Naive thymus-derived CD8-positive, alpha-beta T cell (primary cell): ENCODE measurements around the gene SCFD1. TPM values are rescaled to one million over a fixed set of nuclear protein-coding genes. Genes with fewer than 3 reads are reported as not detected.
"Not testable (repeated sequence)": the region's sequence is repeated elsewhere in the genome, so short reads cannot be mapped to it uniquely, and the experiment has no call there.

Experiments used
- ATAC-seq, 2 donors: fragments of 150-1000 bp; cut with Tn5 transposase in 1 of 2; sonication (Bioruptor Pico), chemical (Tn5 transposase) in 1 of 2; 1 replicate in 1 of 2; 2 replicates in 1 of 2; pipeline ENCODE4 v1.10.0; 2021; ENCODE audit warnings: mild to moderate bottlenecking in 2 of 2, moderate library complexity in 2 of 2
- POLR2A ChIA-PET: fragments of 350-600 bp; sonication (Branson Sonifier 250); formaldehyde crosslinking; loops from one replicate; lab custom pipeline; 2021; ENCODE audit warnings: antibody characterized with exemption; lab: Charles Lee
- DNase-seq, 10 donors: peaks; one replicate each; pipeline versions ENCODE4 v3.0.0 to v3.0.0-alpha.2; 2020 to 2022
- H3K27ac Mint-ChIP-seq, 10 donors: one replicate each; pipeline ENCODE4 v1.8.0; 2020 to 2022; ENCODE audit warnings: mild to moderate bottlenecking in 10 of 10, mixed read lengths in 10 of 10, moderate library complexity in 4 of 10, inconsistent platforms in 1 of 10
- H3K27me3 Mint-ChIP-seq, 5 donors: one replicate each; pipeline ENCODE4 v1.8.0; 2021 to 2022; ENCODE audit warnings: mixed read lengths in 5 of 5
- H3K36me3 Mint-ChIP-seq, 3 donors: one replicate each; pipeline ENCODE4 v1.8.0; 2020 to 2022; ENCODE audit warnings: mixed read lengths in 3 of 3, mild to moderate bottlenecking in 2 of 3, inconsistent platforms in 1 of 3
- H3K4me1 Mint-ChIP-seq, 4 donors: one replicate each; pipeline ENCODE4 v1.8.0; 2021 to 2022; ENCODE audit warnings: mixed read lengths in 4 of 4
- H3K4me3 Mint-ChIP-seq, 10 donors: one replicate each; pipeline ENCODE4 v1.8.0; 2020 to 2022; ENCODE audit warnings: mild to moderate bottlenecking in 10 of 10, mixed read lengths in 10 of 10, moderate library complexity in 6 of 10, inconsistent platforms in 1 of 10
- H3K9me3 Mint-ChIP-seq, 9 donors: one replicate each; pipeline ENCODE4 v1.8.0; 2020 to 2022; ENCODE audit warnings: mixed read lengths in 9 of 9, mild to moderate bottlenecking in 3 of 9, inconsistent platforms in 1 of 9, moderate library complexity in 1 of 9
- polyA plus RNA-seq, 3 donors: library from polyadenylated mRNA; unstranded; fragments of 300-500 nt; fragmentation: Illumina TruSeq; gene quantifications; one replicate each; pipeline ENCODE4 v1.2.3, GENCODE V29; 2021
- total RNA-seq, 8 experiments: library from RNA in 2 of 8; stranded (reverse) in 2 of 8; gene quantifications; one replicate each; pipeline ENCODE4 v1.2.3 and lab custom pipeline; 2021 to 2026

SCFD1 gene
- total and polyA plus RNA-seq, 5 experiments from 2014 or later: 56.2 to 80.0 (median 62.8) TPM

- H3K4me1 Mint-ChIP-seq: peaks cover 4 to 18% (median 10%) of the 10 kb centered on the region in 4 donors
- H3K27ac Mint-ChIP-seq: no peak overlapping the region
Measured at GRCh38 chr14:30587141-30587540, 35.0 kb upstream of the SCFD1 start.

GRCh38 chr14:30588873-30589272, 33.2 kb upstream of the SCFD1 start:
- peaks cover 4 to 13% (median 7%) of the 10 kb centered on the region in 4 donors for H3K4me1 Mint-ChIP-seq
- ATAC-seq (no peak), DNase-seq (no peak)
- H3K4me3 Mint-ChIP-seq: no peak overlapping the region
- peaks cover 0 to 16% (median 6%) of the 10 kb centered on the region in 9 donors for H3K9me3 Mint-ChIP-seq
- H3K27ac Mint-ChIP-seq: peak overlapping the region in 2 of 10 donors; percentile 3 to 12
- POLR2A ChIA-PET: no interaction called here
- peaks cover 15 to 81% (median 44%) of the 10 kb centered on the region in 3 donors for H3K36me3 Mint-ChIP-seq
- H3K27me3 Mint-ChIP-seq: no peaks in the 10 kb centered on the region

More at GRCh38 chr14:30587141-30587540, 35.0 kb upstream of the SCFD1 start:
- DNase-seq: no peak
- Mint-ChIP-seq H3K27me3 (no peaks in the 10 kb centered on the region), H3K9me3 (peaks cover 4 to 25% (median 9%) of the 10 kb centered on the region in 9 donors), H3K4me3 (no peak overlapping the region), H3K36me3 (peaks cover 30 to 83% (median 57%) of the 10 kb centered on the region in 3 donors)
- POLR2A ChIA-PET: no interaction called here
- no peak for ATAC-seq

- no peak overlapping the region for H3K4me3 Mint-ChIP-seq
- POLR2A ChIA-PET: no interaction called here
- peaks cover 0 to 61% (median 20%) of the 10 kb centered on the region in 3 donors for H3K36me3 Mint-ChIP-seq
- H3K4me1 Mint-ChIP-seq: peaks cover 0 to 3% (median 0%) of the 10 kb centered on the region in 4 donors
- no peak for DNase-seq
- no peaks in the 10 kb centered on the region for H3K9me3 Mint-ChIP-seq
- no peak for ATAC-seq
- H3K27me3 Mint-ChIP-seq: no peaks in the 10 kb centered on the region
- H3K27ac Mint-ChIP-seq: no peak overlapping the region
Measured at GRCh38 chr14:30596935-30597334, 25.2 kb upstream of the SCFD1 start.

GRCh38 chr14:30597504-30597903, 24.6 kb upstream of the SCFD1 start:
- Mint-ChIP-seq H3K27me3 (no peaks in the 10 kb centered on the region), H3K4me3 (no peak overlapping the region), H3K27ac (no peak overlapping the region), H3K9me3 (no peaks in the 10 kb centered on the region), H3K4me1 (peaks cover 0 to 3% (median 0%) of the 10 kb centered on the region in 4 donors), H3K36me3 (peaks cover 0 to 62% (median 18%) of the 10 kb centered on the region in 3 donors)
- ATAC-seq: no peak
- POLR2A ChIA-PET: no interaction called here
- no peak for DNase-seq

GRCh38 chr14:30600922-30601918, 20.9 kb upstream of the SCFD1 start:
- ATAC-seq (no peak), DNase-seq (no peak)
- Mint-ChIP-seq H3K36me3 (peaks cover 0 to 78% (median 19%) of the 10 kb centered on the region in 3 donors), H3K4me1 (peaks cover 0 to 3% (median 0%) of the 10 kb centered on the region in 4 donors), H3K4me3 (no peak overlapping the region), H3K27ac (peak overlapping the region in 3 of 10 donors; percentile 4 to 9 (median 6)), H3K27me3 (no peaks in the 10 kb centered on the region), H3K9me3 (no peaks in the 10 kb centered on the region)
- POLR2A ChIA-PET: no interaction called here

GRCh38 chr14:30603402-30603801, 18.7 kb upstream of the SCFD1 start:
- no peaks in the 10 kb centered on the region for H3K27me3 Mint-ChIP-seq
- H3K9me3 Mint-ChIP-seq: no peaks in the 10 kb centered on the region
- no peak overlapping the region for H3K27ac Mint-ChIP-seq
- H3K36me3 Mint-ChIP-seq: peaks cover 0 to 79% (median 20%) of the 10 kb centered on the region in 3 donors
- H3K4me3 Mint-ChIP-seq: no peak overlapping the region
- no peak for DNase-seq
- no peak for ATAC-seq
- POLR2A ChIA-PET: no interaction called here
- peaks cover 0 to 3% (median 0%) of the 10 kb centered on the region in 4 donors for H3K4me1 Mint-ChIP-seq

GRCh38 chr14:30604696-30605095, 17.4 kb upstream of the SCFD1 start:
- DNase-seq, H3K4me1 Mint-ChIP-seq, H3K9me3 Mint-ChIP-seq, ATAC-seq, POLR2A ChIA-PET, H3K27me3 Mint-ChIP-seq, H3K4me3 Mint-ChIP-seq: not testable (repeated sequence)
- peak overlapping the region in 1 of 10 donors; percentile 43 for H3K27ac Mint-ChIP-seq
- peaks cover 0 to 76% (median 16%) of the 10 kb centered on the region in 3 donors for H3K36me3 Mint-ChIP-seq

GRCh38 chr14:30607156-30607780, 14.9 kb upstream of the SCFD1 start:
- ATAC-seq: no peak

GRCh38 chr14:30608533-30609006, 13.5 kb upstream of the SCFD1 start:
- Mint-ChIP-seq H3K27ac (no peak overlapping the region), H3K27me3 (no peaks in the 10 kb centered on the region), H3K4me3 (no peak overlapping the region), H3K36me3 (peaks cover 0 to 54% (median 9%) of the 10 kb centered on the region in 3 donors), H3K4me1 (peaks cover 0 to 3% (median 1%) of the 10 kb centered on the region in 4 donors), H3K9me3 (no peaks in the 10 kb centered on the region)
- no peak for ATAC-seq
- POLR2A ChIA-PET: no interaction called here
- DNase-seq: no peak

More at GRCh38 chr14:30607156-30607780, 14.9 kb upstream of the SCFD1 start:
- Mint-ChIP-seq H3K4me1 (peaks cover 0 to 3% (median 1%) of the 10 kb centered on the region in 4 donors), H3K4me3 (no peak overlapping the region), H3K27me3 (no peaks in the 10 kb centered on the region), H3K36me3 (peaks cover 0 to 62% (median 9%) of the 10 kb centered on the region in 3 donors), H3K9me3 (no peaks in the 10 kb centered on the region), H3K27ac (no peak overlapping the region)
- no peak for DNase-seq
- POLR2A ChIA-PET: no interaction called here

GRCh38 chr14:30610787-30611343, 11.3 kb upstream of the SCFD1 start:
- peaks cover 0 to 3% (median 1%) of the 10 kb centered on the region in 4 donors for H3K4me1 Mint-ChIP-seq
- ATAC-seq: no peak
- no peaks in the 10 kb centered on the region for H3K27me3 Mint-ChIP-seq
- POLR2A ChIA-PET: no interaction called here
- H3K9me3 Mint-ChIP-seq: no peaks in the 10 kb centered on the region
- peak overlapping the region in 3 of 10 donors; percentile 9 to 73 (median 53) for H3K27ac Mint-ChIP-seq
- H3K36me3 Mint-ChIP-seq: peaks cover 0 to 49% (median 4%) of the 10 kb centered on the region in 3 donors
- peak in 6 of 10 donors; percentile 5 to 28 (median 12) for DNase-seq
- no peak overlapping the region for H3K4me3 Mint-ChIP-seq

GRCh38 chr14:30614155-30614554, 8.0 kb upstream of the SCFD1 start:
- Mint-ChIP-seq H3K27me3 (no peaks in the 10 kb centered on the region), H3K4me1 (peaks cover 0 to 3% (median 1%) of the 10 kb centered on the region in 4 donors), H3K27ac (no peak overlapping the region), H3K9me3 (no peaks in the 10 kb centered on the region), H3K36me3 (peaks cover 0 to 36% (median 6%) of the 10 kb centered on the region in 3 donors), H3K4me3 (no peak overlapping the region)
- POLR2A ChIA-PET: no interaction called here
- ATAC-seq: no peak
- DNase-seq: no peak

GRCh38 chr14:30620178-30620577, 1.9 kb upstream of the SCFD1 start:
- peaks cover 13 to 38% (median 24%) of the 10 kb centered on the region in 4 donors for H3K4me1 Mint-ChIP-seq
- DNase-seq (no peak), ATAC-seq (no peak)
- H3K4me3 Mint-ChIP-seq: peak overlapping the region in 9 of 10 donors; percentile 6 to 72 (median 40)
- H3K27ac Mint-ChIP-seq: peak overlapping the region in 7 of 10 donors; percentile 1 to 61 (median 45)
- POLR2A ChIA-PET: no interaction called here
- H3K9me3 Mint-ChIP-seq: no peaks in the 10 kb centered on the region
- peaks cover 0 to 11% (median 5%) of the 10 kb centered on the region in 3 donors for H3K36me3 Mint-ChIP-seq
- no peaks in the 10 kb centered on the region for H3K27me3 Mint-ChIP-seq
